Gastrocnemius medialis (tissue), 4 donors: ENCODE results near the gene PRPF18.

Source experiments
- CTCF ChIP-seq, 5 experiments: fragments of 450-650 bp in 3 of 5; fragments of 200-600 bp in 2 of 5; sonication (generic) in 2 of 5; IDR thresholded peaks in 4 of 5; conservative IDR thresholded peaks in 1 of 5; 1 replicate in 4 of 5; 2 replicates in 1 of 5; pipeline ENCODE4 v1.5.1; 2016 to 2019; ENCODE audit warnings: antibody characterized with exemption in 5 of 5, mild to moderate bottlenecking in 3 of 5, moderate library complexity in 3 of 5
- POLR2A ChIP-seq, 2 donors: fragments of 450-650 bp; IDR thresholded peaks; one replicate each; pipeline ENCODE4 v1.6.1; 2017; ENCODE audit warnings: antibody characterized with exemption in 2 of 2, mild to moderate bottlenecking in 2 of 2, moderate library complexity in 2 of 2

- TF ChIP-seq POLR2A (IDR thresholded peaks at IDR 0.05) (no peak), CTCF (IDR thresholded peaks at IDR 0.05 in 4 of 5, conservative IDR thresholded peaks at IDR 0.05 in 1 of 5) (no peak)
Measured at GRCh38 chr10:13654846-13655245, 68.1 kb downstream of the PRPF18 start.
